CD4-positive, alpha-beta T cell (primary cell): ENCODE measurements around the gene AQP6. TPM values are rescaled to one million over a fixed set of nuclear protein-coding genes. Genes with fewer than 3 reads are reported as not detected.
A peak's percentile ranks its signal among the peaks of the same experiment; 100 is the strongest.
"Not testable (repeated sequence)": the region's sequence is repeated elsewhere in the genome, so short reads cannot be mapped to it uniquely, and the experiment has no call there.

ENCODE experiments used
- ATAC-seq: fragments of 200-7000 bp; cut with Tn5 transposase; one replicate; pipeline ENCODE4 v1.10.0; 2022; ENCODE audit warnings: mild to moderate bottlenecking; ENCODE audit not compliant: poor library complexity
- CTCF ChIA-PET: fragments of 350-600 bp; sonication (Branson Sonifier 250); formaldehyde crosslinking; loops from one replicate; lab custom pipeline; 2021; ENCODE audit warnings: antibody characterized with exemption, inconsistent platforms; lab: Charles Lee
- POLR2A ChIA-PET: fragments of 350-600 bp; sonication (Branson Sonifier 250); formaldehyde crosslinking; loops from one replicate; lab custom pipeline; 2021; ENCODE audit warnings: antibody characterized with exemption, inconsistent platforms; lab: Charles Lee
- DNase-seq, 14 experiments: peaks; one replicate each; pipeline ENCODE4 v3.0.0-alpha.2; 2013 to 2020; ENCODE audit warnings: mixed read lengths in 2 of 14
- H3K27ac ChIP-seq, 2 donors: one replicate each; pipeline versions ENCODE4 v1.5.1 to v1.7.0; 2013; ENCODE audit warnings: low read length in 2 of 2, low read depth in 1 of 2, mild to moderate bottlenecking in 1 of 2
- H3K27me3 ChIP-seq, 2 experiments: 1 replicate in 1 of 2; 2 replicates in 1 of 2; pipeline versions ENCODE4 v1.6.1 to v1.7.0; 2013; ENCODE audit warnings: low read length in 2 of 2, control low read depth in 1 of 2, mild to moderate bottlenecking in 1 of 2, moderate library complexity in 1 of 2; ENCODE audit not compliant: insufficient read depth in 2 of 2, control insufficient read depth in 1 of 2
- H3K36me3 ChIP-seq: one replicate; pipeline ENCODE4 v1.6.1; 2013; ENCODE audit warnings: low read length, control low read depth; ENCODE audit not compliant: insufficient read depth
- H3K4me1 ChIP-seq: one replicate; pipeline ENCODE4 v1.6.1; 2013; ENCODE audit warnings: low read length, control low read depth; ENCODE audit not compliant: insufficient read depth
- H3K4me3 ChIP-seq: one replicate; pipeline ENCODE4 v1.5.1; 2013; ENCODE audit warnings: mild to moderate bottlenecking, low read length, moderate library complexity
- H3K9me3 ChIP-seq, 2 experiments: 1 replicate in 1 of 2; 2 replicates in 1 of 2; pipeline versions ENCODE4 v1.6.1 to v1.7.0; 2013; ENCODE audit warnings: low read length in 2 of 2, mild to moderate bottlenecking in 2 of 2, control low read depth in 1 of 2, moderate library complexity in 1 of 2; ENCODE audit not compliant: control insufficient read depth in 1 of 2, insufficient read depth in 1 of 2
- H3K27ac Mint-ChIP-seq: one replicate; pipeline ENCODE4 v1.8.0; 2020; ENCODE audit warnings: mixed read lengths
- H3K27me3 Mint-ChIP-seq: one replicate; pipeline ENCODE4 v1.8.0; 2021; ENCODE audit warnings: mixed read lengths
- H3K36me3 Mint-ChIP-seq: one replicate; pipeline ENCODE4 v1.8.0; 2021; ENCODE audit warnings: low read depth, mixed read lengths
- H3K4me1 Mint-ChIP-seq: one replicate; pipeline ENCODE4 v1.8.0; 2021; ENCODE audit warnings: low read depth, mixed read lengths
- H3K4me3 Mint-ChIP-seq: one replicate; pipeline ENCODE4 v1.8.0; 2020; ENCODE audit warnings: mild to moderate bottlenecking, mixed read lengths
- H3K9me3 Mint-ChIP-seq: one replicate; pipeline ENCODE4 v1.8.0; 2020; ENCODE audit warnings: mixed read lengths
- intact Hi-C, 2 experiments: fragments of 100-400 bp; cut with DNase I in 1 of 2; cut with micrococcal nuclease in 1 of 2; formaldehyde crosslinking; loops; one replicate each; pipeline versions ENCODE4 v1.15.1 to v1.9.0; 2023 to 2025; cut with DNase I, micrococcal nuclease
- total RNA-seq, 174 experiments: library from RNA in 2 of 174; stranded (reverse) in 2 of 174; gene quantifications; one replicate each; pipeline ENCODE4 v1.2.3 and lab custom pipeline; 2021 to 2026
- TF ChIP-seq, protein P1 (sequence below): fragments of 200-600 bp; IDR thresholded peaks from one replicate; pipeline ENCODE4 v1.8.0; 2022; ENCODE audit warnings: antibody characterized with exemption, mild to moderate bottlenecking

AQP6 gene
- total RNA-seq, 2 experiments from 2014 or later: not detected

DNA sequence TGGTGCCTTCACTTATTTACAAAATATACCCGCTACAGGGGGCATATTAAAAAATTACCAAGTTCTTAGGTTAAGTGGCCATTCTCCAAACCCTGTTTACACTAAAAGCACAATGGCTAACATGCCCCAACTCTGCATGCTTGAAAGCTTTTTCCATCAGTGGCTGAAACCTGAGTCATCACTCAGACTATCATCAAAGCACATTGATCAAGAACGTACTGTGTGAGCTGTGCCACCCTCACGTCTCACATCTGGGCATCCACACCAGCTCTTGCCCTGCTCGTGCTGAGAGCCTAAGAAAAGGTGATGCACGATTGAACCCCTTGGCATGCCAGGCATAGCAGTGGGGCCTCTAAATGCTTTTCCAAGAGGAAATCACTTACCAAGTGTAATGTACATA is 13.2 kb downstream of the AQP6 start:
- intact Hi-C loops: no loop called here
- no peaks in the 10 kb centered on the region for H3K4me1 Mint-ChIP-seq
- H3K9me3 ChIP-seq: no peaks in the 10 kb centered on the region
- no peaks in the 10 kb centered on the region for H3K27me3 ChIP-seq
- POLR2A ChIA-PET: no interaction called here
- H3K9me3 Mint-ChIP-seq: no peaks in the 10 kb centered on the region
- H3K4me3 ChIP-seq: no peak overlapping the region
- no peaks in the 10 kb centered on the region for H3K27me3 Mint-ChIP-seq
- no peak overlapping the region for H3K27ac ChIP-seq
- H3K27ac Mint-ChIP-seq: no peak overlapping the region
- no peak overlapping the region for H3K4me3 Mint-ChIP-seq
- no peaks in the 10 kb centered on the region for H3K4me1 ChIP-seq
- H3K36me3 ChIP-seq: peaks cover 14% of the 10 kb centered on the region
- DNase-seq (no peak), ATAC-seq (no peak)
- TF ChIP-seq, protein P1, sequence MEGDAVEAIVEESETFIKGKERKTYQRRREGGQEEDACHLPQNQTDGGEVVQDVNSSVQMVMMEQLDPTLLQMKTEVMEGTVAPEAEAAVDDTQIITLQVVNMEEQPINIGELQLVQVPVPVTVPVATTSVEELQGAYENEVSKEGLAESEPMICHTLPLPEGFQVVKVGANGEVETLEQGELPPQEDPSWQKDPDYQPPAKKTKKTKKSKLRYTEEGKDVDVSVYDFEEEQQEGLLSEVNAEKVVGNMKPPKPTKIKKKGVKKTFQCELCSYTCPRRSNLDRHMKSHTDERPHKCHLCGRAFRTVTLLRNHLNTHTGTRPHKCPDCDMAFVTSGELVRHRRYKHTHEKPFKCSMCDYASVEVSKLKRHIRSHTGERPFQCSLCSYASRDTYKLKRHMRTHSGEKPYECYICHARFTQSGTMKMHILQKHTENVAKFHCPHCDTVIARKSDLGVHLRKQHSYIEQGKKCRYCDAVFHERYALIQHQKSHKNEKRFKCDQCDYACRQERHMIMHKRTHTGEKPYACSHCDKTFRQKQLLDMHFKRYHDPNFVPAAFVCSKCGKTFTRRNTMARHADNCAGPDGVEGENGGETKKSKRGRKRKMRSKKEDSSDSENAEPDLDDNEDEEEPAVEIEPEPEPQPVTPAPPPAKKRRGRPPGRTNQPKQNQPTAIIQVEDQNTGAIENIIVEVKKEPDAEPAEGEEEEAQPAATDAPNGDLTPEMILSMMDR: no peak
- H3K36me3 Mint-ChIP-seq: peaks cover 14% of the 10 kb centered on the region
- CTCF ChIA-PET: interaction anchor here (2.2 kb wide), 1 partner anchor 19 kb away, joined by 9 read pairs; no protein-coding TSS in a partner anchor

- H3K4me1 ChIP-seq, H3K4me3 ChIP-seq, H3K27me3 Mint-ChIP-seq, H3K9me3 Mint-ChIP-seq, H3K27ac Mint-ChIP-seq, H3K27me3 ChIP-seq, intact Hi-C loops, H3K4me1 Mint-ChIP-seq, ATAC-seq, POLR2A ChIA-PET, H3K27ac ChIP-seq, DNase-seq, H3K9me3 ChIP-seq, H3K4me3 Mint-ChIP-seq: not testable (repeated sequence)
- H3K36me3 Mint-ChIP-seq: peaks cover 14% of the 10 kb centered on the region
- H3K36me3 ChIP-seq: peaks cover 14% of the 10 kb centered on the region
- CTCF ChIA-PET: interaction anchor here (2.2 kb wide), 1 partner anchor 19 kb away, joined by 9 read pairs; no protein-coding TSS in a partner anchor
Measured at GRCh38 chr12:49986476-49986875, 13.7 kb downstream of the AQP6 start.

DNA sequence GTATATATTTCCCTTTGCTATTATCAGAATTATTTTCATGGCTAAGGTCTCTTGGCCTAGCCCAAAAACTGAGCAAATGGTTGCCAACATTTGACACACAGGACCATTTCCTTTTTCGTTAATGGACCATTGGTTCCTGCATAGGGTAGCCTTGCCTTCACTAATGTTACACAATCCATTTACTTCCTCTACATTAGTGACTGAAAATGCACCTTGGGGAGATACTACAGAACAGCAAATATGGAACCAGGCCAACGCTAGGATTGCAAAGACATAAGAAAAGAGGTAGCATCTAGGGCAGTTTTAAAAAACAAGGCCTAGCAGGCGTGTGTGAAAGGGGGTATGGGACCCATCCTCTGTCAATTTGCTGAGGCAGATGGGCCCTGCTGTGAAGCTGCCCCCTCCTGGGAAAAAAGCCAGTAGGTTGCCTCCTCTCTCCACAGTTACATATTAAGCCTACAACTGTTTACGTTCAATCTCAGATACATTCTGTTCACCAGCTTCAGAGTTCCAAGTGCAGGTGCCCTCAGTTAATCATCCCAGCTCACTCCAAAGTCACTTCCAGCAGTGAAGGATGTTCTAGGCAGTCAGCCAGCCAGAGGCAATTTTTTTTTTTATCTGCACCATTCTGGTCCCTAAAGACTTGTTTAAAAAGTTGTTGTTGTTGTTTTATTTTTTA is 15.0 kb downstream of the AQP6 start:
- Mint-ChIP-seq H3K9me3 (no peaks in the 10 kb centered on the region), H3K27me3 (no peaks in the 10 kb centered on the region), H3K4me1 (no peaks in the 10 kb centered on the region), H3K27ac (no peak overlapping the region), H3K4me3 (no peak overlapping the region), H3K36me3 (peaks cover 26% of the 10 kb centered on the region)
- Histone ChIP-seq H3K4me3 (no peak overlapping the region), H3K27me3 (no peaks in the 10 kb centered on the region), H3K9me3 (no peaks in the 10 kb centered on the region), H3K27ac (no peak overlapping the region), H3K4me1 (no peaks in the 10 kb centered on the region), H3K36me3 (peaks cover 27% of the 10 kb centered on the region)
- intact Hi-C loops: no loop called here
- POLR2A ChIA-PET: no interaction called here
- DNase-seq (peak in 2 of 14 experiments; percentile 14 to 23), ATAC-seq (no peak)
- CTCF ChIA-PET: no interaction called here
- TF ChIP-seq, protein P1: no peak

DNA sequence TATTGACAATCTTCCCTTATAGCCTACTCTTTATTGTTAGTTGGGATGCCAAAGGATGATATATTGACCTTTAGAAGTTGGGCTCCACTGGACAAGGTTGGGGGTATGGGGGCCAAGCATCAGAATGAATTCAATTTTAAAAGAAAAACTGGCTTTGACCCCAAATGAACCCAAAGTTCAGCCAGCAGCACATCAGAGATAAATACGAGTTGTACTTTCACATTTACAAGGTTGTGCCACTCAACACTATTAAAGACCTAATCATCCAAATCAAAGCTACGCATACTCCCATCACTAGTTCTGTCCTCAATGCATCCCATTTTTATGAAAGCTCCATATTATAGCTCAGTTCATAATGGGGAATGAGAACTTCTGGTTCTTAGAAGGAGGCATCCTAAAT is 16.7 kb downstream of the AQP6 start:
- H3K4me1 ChIP-seq, H3K27ac Mint-ChIP-seq: not testable (repeated sequence)

More for the DNA sequence above, 16.7 kb downstream of the AQP6 start:
- H3K9me3 ChIP-seq, H3K4me3 Mint-ChIP-seq, H3K27me3 ChIP-seq, CTCF ChIA-PET, ATAC-seq, DNase-seq, H3K27me3 Mint-ChIP-seq, H3K9me3 Mint-ChIP-seq, H3K27ac ChIP-seq, H3K4me3 ChIP-seq, POLR2A ChIA-PET, H3K4me1 Mint-ChIP-seq, intact Hi-C loops: not testable (repeated sequence)
- H3K36me3 ChIP-seq: peaks cover 32% of the 10 kb centered on the region
- peaks cover 41% of the 10 kb centered on the region for H3K36me3 Mint-ChIP-seq
